Prostate gland (tissue), 2 donors: ENCODE measurements around the gene ADAMTS13.

Experiments used
- POLR2A ChIP-seq: fragments of 450-650 bp; IDR thresholded peaks from one replicate; pipeline ENCODE4 v1.6.1; 2016; ENCODE audit warnings: antibody characterized with exemption, mild to moderate bottlenecking
- TF ChIP-seq, protein P1 (sequence below), 4 experiments: fragments of 200-600 bp in 2 of 4; fragments of 450-650 bp in 2 of 4; sonication (generic) in 2 of 4; IDR thresholded peaks; 1 replicate in 3 of 4; 2 replicates in 1 of 4; pipeline ENCODE4 v1.5.1; 2016 to 2019; ENCODE audit warnings: antibody characterized with exemption in 4 of 4, mild to moderate bottlenecking in 2 of 4, moderate library complexity in 2 of 4

DNA sequence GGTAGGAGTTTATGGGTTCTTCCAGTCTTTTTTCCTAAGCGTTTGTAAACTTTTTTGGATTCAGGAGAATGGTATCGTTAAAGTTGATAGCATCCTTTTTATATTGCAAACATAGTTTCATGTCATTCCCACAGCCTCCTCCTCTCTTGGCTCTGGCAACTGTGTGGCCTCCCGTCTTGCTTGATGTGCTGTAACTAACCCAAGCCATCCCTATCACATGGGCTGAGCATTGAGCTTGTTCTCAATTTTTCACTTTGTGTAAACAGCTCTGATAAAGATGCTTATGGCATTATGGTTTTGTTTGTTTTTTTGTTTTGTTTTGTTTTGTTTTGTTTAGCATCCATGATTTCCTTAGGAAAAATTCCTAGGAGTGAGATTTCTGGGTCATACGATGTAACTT is 41.4 kb upstream of the ADAMTS13 start:
- TF ChIP-seq, protein P1, sequence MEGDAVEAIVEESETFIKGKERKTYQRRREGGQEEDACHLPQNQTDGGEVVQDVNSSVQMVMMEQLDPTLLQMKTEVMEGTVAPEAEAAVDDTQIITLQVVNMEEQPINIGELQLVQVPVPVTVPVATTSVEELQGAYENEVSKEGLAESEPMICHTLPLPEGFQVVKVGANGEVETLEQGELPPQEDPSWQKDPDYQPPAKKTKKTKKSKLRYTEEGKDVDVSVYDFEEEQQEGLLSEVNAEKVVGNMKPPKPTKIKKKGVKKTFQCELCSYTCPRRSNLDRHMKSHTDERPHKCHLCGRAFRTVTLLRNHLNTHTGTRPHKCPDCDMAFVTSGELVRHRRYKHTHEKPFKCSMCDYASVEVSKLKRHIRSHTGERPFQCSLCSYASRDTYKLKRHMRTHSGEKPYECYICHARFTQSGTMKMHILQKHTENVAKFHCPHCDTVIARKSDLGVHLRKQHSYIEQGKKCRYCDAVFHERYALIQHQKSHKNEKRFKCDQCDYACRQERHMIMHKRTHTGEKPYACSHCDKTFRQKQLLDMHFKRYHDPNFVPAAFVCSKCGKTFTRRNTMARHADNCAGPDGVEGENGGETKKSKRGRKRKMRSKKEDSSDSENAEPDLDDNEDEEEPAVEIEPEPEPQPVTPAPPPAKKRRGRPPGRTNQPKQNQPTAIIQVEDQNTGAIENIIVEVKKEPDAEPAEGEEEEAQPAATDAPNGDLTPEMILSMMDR (IDR thresholded peaks at IDR 0.05): no peak
- TF ChIP-seq POLR2A: no peak
